ENCODE data around the gene NFAT5.
"Not testable (repeated sequence)": the region's sequence is repeated elsewhere in the genome, so short reads cannot be mapped to it uniquely, and the experiment has no call there.

The NFAT5 gene

DNA sequence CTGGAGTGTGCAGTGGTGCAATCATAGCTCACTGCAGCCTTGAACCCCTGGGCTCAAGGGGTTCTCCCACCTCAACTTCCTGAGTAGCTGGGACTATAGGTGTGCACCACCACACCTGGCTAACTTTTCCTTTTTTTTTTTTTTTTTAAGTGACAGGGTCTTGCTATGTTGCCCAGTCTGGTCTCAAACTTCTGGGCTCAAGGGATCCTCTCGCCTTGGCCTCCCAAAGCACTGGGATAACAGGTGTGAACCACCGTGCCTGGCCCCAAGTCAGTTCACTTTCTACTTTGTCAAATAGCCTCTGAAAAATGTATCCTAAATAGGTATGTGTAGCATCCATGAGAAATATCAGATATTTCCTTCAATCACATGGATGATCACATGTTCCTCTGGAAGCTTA, 9.9 kb upstream of the NFAT5 start:
- TF ChIP-seq, protein P1, sequence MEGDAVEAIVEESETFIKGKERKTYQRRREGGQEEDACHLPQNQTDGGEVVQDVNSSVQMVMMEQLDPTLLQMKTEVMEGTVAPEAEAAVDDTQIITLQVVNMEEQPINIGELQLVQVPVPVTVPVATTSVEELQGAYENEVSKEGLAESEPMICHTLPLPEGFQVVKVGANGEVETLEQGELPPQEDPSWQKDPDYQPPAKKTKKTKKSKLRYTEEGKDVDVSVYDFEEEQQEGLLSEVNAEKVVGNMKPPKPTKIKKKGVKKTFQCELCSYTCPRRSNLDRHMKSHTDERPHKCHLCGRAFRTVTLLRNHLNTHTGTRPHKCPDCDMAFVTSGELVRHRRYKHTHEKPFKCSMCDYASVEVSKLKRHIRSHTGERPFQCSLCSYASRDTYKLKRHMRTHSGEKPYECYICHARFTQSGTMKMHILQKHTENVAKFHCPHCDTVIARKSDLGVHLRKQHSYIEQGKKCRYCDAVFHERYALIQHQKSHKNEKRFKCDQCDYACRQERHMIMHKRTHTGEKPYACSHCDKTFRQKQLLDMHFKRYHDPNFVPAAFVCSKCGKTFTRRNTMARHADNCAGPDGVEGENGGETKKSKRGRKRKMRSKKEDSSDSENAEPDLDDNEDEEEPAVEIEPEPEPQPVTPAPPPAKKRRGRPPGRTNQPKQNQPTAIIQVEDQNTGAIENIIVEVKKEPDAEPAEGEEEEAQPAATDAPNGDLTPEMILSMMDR (conservative IDR thresholded peaks at IDR 0.05) = no peak
- H3K27ac ChIP-seq = no peak overlapping the region

DNA sequence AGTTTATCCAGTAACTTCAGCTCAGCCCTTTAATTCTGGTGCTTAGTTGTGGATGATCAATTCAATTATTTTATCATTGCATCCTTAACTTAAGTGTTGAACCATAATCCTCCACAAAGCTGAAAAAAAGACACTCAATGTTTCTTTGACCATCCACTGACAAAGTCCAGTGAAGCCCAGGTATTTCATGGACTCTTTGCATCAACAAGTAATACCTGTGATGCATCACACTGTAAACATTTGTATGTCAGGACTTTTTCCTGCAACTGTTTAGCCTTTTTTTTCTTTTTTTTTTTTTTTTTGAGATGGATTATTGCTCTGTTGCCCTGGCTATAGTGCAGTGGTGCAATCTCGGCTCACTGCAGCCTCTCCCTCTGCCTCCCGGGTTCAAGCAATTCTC, 6.6 kb upstream of the NFAT5 start:
- no peak overlapping the region for H3K27ac ChIP-seq
- TF ChIP-seq, protein P1 (conservative IDR thresholded peaks at IDR 0.05) = no peak

DNA sequence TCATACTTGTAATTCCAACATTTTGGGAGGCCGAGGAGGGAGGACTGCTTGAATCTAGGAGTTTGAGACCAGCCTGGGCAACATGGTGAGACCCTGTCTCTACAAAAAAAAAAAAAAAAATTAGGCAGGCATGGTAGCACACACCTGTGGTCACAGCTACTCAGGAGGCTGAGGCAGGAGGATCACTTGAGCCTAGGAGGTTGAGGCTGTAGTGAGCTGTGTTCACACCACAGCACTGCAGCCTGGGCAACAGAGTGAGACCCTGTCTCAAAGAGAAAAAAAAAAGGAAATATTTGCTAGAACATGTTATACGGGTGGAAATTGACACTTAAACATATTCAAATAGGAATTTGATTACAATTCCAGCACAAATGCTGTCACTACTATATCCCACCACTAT, 4.4 kb upstream of the NFAT5 start:
- not testable (repeated sequence) for H3K27ac ChIP-seq

DNA sequence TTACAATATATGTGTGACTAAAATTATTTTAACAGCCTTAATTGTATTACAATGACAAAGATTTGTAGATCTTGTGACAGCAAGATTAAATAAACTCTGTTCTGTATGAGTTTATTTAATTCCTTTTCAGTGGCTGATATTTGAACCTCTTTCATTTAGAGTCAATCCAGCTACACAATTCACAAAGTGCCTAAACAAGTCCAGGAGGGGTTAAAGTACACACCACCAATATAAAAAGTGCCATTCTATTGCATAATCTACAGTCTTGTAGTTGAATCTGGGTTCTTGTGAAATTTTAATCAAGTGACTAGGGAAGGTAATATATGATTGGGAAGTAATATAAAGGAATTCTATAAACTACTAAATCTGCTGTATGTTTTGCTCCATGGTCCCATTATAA, 3.9 kb upstream of the NFAT5 start:
- TF ChIP-seq, protein P1 (conservative IDR thresholded peaks at IDR 0.05) = no peak
- H3K27ac ChIP-seq = no peak overlapping the region

DNA sequence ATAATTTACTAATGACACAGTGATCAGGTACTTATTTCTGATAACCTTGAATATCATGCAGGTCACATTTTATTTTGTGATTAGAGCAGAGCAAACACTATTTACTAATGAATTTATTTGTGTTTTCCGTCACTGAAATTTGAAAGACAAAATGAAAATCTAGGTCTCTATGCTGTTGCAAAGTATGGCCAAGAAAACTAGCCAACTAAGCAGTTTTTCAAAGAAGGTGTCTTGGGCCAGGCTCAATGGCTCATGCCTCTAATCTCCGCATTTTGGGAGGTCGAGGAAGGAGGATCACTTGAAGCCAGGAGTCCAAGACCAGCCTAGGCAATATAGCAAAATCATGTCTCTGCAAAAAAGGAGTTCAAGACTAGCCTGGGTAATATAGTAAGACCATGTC, 3.0 kb upstream of the NFAT5 start:
- no peak overlapping the region for H3K27ac ChIP-seq
- TF ChIP-seq, protein P1 (conservative IDR thresholded peaks at IDR 0.05) = no peak

DNA sequence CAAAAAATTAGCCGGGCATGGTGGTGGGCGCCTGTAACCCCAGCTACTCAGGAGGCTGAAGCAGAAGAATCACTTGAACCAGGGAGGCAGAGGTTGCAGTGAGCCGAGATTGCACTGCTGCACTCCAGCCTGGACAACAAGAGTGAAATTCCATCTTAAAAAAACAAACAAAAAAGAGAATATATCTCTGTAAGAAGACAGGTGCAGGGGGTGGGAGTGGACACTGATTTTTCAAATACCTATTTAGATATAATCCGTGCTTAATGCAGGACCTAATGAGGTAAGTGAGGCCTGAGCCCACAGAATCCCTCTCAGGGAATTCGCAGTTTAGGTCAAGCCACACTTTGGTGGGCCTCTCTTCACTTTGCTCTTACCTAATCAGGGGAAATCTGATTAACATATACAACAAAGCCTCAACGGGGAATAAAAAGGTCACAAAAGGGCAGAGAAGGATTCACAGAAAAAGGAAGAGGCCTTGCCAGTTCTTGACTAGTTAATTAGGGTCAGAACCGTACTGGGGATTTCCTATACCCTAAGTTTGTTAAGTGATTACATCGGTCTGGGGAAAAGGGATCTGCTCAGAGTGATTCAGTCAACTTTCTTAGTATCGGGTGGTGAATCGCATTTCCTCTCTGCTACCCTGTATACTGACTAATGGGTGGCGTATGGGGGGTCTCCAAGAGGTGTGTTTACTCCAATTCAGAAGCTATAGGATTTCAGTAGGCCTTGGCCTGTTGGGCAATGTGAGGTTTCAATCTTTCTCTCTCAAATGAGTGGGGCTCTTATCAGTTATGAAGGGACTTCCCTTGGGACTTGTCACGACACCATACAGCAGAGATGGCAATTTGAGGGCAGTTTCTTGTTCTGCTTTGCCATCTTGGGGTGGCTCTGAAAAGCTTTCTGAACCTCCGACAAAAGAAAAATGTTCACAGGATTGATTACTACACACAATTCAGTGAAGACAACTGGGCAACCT, 1.9 kb upstream of the NFAT5 start:
- TF ChIP-seq, protein P1 (conservative IDR thresholded peaks at IDR 0.05) = no peak
- peak overlapping the region; percentile 90; the same call in 1 of the 2 replicates for H3K27ac ChIP-seq

DNA sequence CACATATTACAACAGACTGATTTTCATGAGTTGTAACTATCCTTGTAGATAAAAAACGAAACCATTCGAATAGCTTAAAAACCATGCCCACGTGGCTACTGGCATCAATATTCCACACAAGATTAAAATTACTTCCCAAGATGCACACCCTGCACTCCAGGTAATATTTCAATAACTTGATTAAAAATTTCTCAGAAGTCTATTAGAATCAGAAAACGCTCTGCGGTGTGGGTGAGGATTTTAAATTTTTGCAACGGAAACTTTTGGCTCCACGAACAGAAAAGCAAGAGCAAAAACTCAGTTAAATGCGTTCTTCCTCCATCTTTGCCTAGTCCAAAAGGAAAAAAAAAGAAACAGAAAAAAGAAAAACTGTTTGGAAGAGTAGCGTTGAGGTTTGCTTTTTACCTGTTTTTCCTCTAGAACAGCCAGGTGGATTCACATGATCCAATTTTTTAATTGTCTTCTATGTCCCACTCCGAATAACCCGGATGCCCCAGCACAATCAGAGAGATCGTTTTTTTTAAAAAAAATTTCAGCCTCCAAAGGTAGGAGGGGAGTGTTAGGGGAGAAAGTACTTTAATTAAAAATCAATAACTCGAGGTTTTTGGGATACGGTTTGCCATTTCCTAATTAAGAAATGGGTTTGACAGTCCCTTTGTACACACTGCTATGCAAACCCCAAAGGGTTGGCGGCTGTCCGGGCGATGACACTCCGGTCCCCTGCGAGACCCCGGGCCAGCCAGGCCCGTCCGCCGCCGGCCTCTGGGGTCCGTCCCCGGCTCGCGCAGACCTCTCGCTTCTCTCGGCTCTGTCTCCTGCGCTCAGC, 708 bp upstream of the NFAT5 start:
- H3K27ac ChIP-seq = peak overlapping the region; percentile 90
- TF ChIP-seq, protein P1 (conservative IDR thresholded peaks at IDR 0.05) = 0 out of 2 replicates have a peak, but pooled peaks have one; percentile 13

Measured in VCaP (cell line).